Kidney (tissue), 14 donors: Measurements from ENCODE around the gene PMEPA1. TPM values are rescaled to one million over a fixed set of nuclear protein-coding genes. Genes with fewer than 3 reads are reported as not detected.

Experiments
- DNase-seq, 5 donors: peaks; one replicate each; pipeline ENCODE4 v3.0.0-alpha.2; 2013 to 2020
- FAIRE-seq: peaks from 2 replicates; lab custom pipeline; 2012; peaks lifted over from hg19 to GRCh38; lab: Jason Lieb, UNC
- H3K27ac ChIP-seq, 2 donors: one replicate each; pipeline ENCODE4 v1.7.0; 2013; ENCODE audit warnings: low read depth in 2 of 2, low read length in 2 of 2, inconsistent platforms in 1 of 2
- H3K27me3 ChIP-seq: one replicate; pipeline ENCODE4 v1.7.1; 2013; ENCODE audit warnings: low read length, inconsistent platforms; ENCODE audit not compliant: control insufficient read depth, insufficient read depth
- H3K36me3 ChIP-seq, 3 donors: one replicate each; pipeline versions ENCODE4 v1.7.0 to v1.7.1; 2013; ENCODE audit warnings: low read length in 3 of 3, control low read depth in 1 of 3, inconsistent platforms in 1 of 3; ENCODE audit not compliant: insufficient read depth in 3 of 3, control insufficient read depth in 2 of 3
- H3K4me1 ChIP-seq, 3 donors: one replicate each; pipeline versions ENCODE4 v1.7.0 to v1.7.1; 2013; ENCODE audit warnings: low read length in 3 of 3, inconsistent platforms in 1 of 3, low read depth in 1 of 3; ENCODE audit not compliant: control insufficient read depth in 2 of 3, insufficient read depth in 2 of 3
- H3K4me3 ChIP-seq, 3 donors: one replicate each; pipeline versions ENCODE4 v1.7.0 to v1.8.1; 2013; ENCODE audit warnings: low read length in 3 of 3, control low read depth in 1 of 3, inconsistent platforms in 1 of 3
- H3K9ac ChIP-seq, 3 donors: one replicate each; pipeline versions ENCODE4 v1.7.0 to v1.7.1; 2013; ENCODE audit warnings: low read length in 3 of 3, control low read depth in 1 of 3, inconsistent platforms in 1 of 3
- H3K9me3 ChIP-seq, 3 donors: one replicate each; pipeline versions ENCODE4 v1.7.0 to v1.7.1; 2013; ENCODE audit warnings: low read length in 3 of 3, control low read depth in 1 of 3, inconsistent platforms in 1 of 3; ENCODE audit not compliant: control insufficient read depth in 2 of 3, insufficient read depth in 1 of 3
- intact Hi-C: fragments of 100-400 bp; cut with DNase I; formaldehyde crosslinking; loops from one replicate; pipeline ENCODE4 v1.11.1; 2022
- polyA plus RNA-seq: library from polyadenylated mRNA; stranded (reverse); fragments of 350-450 nt; fragmentation: Illumina TruSeq; extraction: RNeasy Lipid Tissue Mini Kit (QIAGEN cat#74804); gene quantifications from one replicate; pipeline ENCODE4 v1.2.3, GENCODE V29; 2014; ENCODE audit warnings: low read depth, low replicate concordance; ENCODE audit not compliant: insufficient read depth
- total RNA-seq: library from RNA; stranded (reverse); fragmentation: NEBNext Ultra II Directional; extraction: Animal tissue kit (Norgen Biotek cat#: 25700); gene quantifications from one replicate; pipeline ENCODE4 v1.2.1, GENCODE V29; 2021
- TF ChIP-seq, protein P1 (sequence below): IDR thresholded peaks from 3 replicates; pipeline ENCODE4 v1.5.1; 2012; ENCODE audit warnings: mild to moderate bottlenecking, moderate library complexity, borderline replicate concordance; ENCODE audit not compliant: insufficient read depth; ENCODE audit errors: extremely low read depth
- donor health status: control.
- donor health status: control.
- donor health status: control.
- donor health status: control.
- donor health status: control.
- donor health status: DM: yes; HTN: yes; CAD: no.
- donor health status: Normal renal cell carcinoma (clear cell type).

The PMEPA1 gene
- total and polyA plus RNA-seq, 2 donors from 2014 or later: 12.9 to 30.4 TPM

DNA sequence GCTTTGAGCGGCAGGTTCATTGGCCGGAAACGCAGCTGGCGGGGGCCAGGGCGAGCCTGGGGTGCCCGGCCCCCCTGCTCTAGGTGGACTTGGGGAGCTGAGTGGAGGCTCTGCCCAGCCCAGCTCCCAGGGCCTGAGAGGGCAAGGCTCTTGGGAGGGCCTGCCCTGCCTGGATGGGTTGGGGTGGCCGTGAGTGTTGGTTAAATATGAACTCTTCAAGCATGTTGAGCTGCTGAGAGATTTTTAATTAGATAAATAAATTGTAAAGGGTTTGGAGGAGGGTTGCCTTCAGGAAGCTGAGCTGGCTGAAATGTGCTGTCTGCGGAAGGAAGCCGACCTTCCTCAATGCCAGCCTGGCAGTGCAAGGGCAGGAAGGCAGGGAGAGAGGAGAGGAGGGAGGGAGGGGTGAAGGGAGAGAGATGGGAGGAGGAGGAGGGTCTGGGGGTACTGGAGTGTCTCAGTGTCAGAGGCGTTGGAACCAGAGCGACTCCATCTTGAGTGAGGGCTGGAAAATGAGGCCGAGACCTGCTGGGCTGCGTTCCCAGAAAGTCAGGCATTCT, 39.4 kb upstream of the PMEPA1 start:
- H3K36me3 ChIP-seq: no peaks in the 10 kb centered on the region
- peak overlapping the region in 1 of 3 donors; percentile 46 for H3K4me3 ChIP-seq
- TF ChIP-seq, protein P1, sequence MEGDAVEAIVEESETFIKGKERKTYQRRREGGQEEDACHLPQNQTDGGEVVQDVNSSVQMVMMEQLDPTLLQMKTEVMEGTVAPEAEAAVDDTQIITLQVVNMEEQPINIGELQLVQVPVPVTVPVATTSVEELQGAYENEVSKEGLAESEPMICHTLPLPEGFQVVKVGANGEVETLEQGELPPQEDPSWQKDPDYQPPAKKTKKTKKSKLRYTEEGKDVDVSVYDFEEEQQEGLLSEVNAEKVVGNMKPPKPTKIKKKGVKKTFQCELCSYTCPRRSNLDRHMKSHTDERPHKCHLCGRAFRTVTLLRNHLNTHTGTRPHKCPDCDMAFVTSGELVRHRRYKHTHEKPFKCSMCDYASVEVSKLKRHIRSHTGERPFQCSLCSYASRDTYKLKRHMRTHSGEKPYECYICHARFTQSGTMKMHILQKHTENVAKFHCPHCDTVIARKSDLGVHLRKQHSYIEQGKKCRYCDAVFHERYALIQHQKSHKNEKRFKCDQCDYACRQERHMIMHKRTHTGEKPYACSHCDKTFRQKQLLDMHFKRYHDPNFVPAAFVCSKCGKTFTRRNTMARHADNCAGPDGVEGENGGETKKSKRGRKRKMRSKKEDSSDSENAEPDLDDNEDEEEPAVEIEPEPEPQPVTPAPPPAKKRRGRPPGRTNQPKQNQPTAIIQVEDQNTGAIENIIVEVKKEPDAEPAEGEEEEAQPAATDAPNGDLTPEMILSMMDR: no peak
- H3K9me3 ChIP-seq: no peaks in the 10 kb centered on the region
- peak overlapping the region in 2 of 3 donors; percentile 3 to 9 for H3K9ac ChIP-seq
- FAIRE-seq: no peak
- peaks cover 0 to 16% (median 6%) of the 10 kb centered on the region in 3 donors for H3K4me1 ChIP-seq
- DNase-seq: peak; percentile 48 to 81 (median 60)
- H3K27ac ChIP-seq: peak overlapping the region; percentile 65 to 76
- intact Hi-C loops: no loop called here
- H3K27me3 ChIP-seq: no peaks in the 10 kb centered on the region

DNA sequence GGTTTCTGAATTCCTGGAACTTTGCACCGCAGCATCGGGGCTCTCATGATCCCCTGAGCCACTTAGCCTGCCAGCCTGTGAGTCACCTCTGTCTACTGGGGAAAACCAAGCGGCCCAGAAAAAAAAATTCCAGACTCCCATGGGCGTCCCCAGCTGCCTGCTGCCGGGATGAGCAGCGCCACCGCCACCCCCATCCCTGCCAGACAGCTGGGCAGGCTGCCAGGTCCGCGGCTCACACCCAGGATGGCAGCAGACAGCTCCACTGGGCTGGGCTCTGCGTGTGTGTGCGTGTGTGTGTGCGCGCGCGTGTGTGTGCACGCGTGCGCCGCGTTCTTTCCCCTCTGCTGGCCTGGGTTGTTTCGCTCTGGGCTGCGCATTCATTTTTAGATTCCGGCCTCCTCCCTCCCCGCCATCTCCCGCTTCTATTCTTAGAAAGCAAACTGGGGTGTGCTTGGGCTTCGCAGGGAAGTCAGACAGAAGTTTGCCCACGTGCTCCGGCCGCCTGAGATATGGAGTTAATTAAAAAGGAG, 38.9 kb upstream of the PMEPA1 start:
- FAIRE-seq: no peak

DNA sequence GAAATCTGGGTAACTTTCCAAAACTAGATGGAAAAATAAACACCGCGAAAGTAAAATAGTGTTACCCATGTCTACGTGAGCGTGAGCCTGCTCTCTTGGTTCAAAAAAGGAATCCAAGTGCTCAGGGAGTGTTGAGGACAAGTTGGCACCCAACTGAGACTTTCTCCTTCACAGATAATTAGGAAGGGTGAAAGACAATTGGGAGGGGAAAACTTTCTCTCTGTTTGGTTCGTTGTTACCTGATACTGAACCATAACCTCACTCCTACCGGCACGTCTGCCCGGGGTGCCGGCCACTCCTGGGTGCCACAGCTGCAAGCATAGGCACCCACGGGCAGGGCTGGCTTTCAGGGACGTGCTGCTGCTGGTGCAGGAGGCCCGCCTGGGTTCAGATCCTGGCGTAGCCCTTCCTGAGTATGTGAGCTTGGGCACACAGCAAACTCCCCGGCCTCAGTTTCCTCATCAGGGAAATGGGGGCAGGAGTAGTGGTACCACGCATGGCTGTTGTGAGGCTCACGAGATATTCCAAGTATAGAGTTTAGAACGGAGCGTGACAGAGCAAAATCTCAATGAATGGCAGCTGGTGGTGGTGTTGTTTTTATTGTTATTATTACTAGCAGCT, 38.2 kb upstream of the PMEPA1 start:
- DNase-seq (peak in 2 of 5 donors; percentile 51 to 56), FAIRE-seq (no peak)
- no peaks in the 10 kb centered on the region for H3K36me3 ChIP-seq
- TF ChIP-seq, protein P1: no peak
- H3K4me3 ChIP-seq: no peak overlapping the region
- intact Hi-C loops: no loop called here
- H3K27ac ChIP-seq: peak overlapping the region in 1 of 2 donors; percentile 65
- H3K9ac ChIP-seq: peak overlapping the region in 1 of 3 donors; percentile 3
- no peaks in the 10 kb centered on the region for H3K9me3 ChIP-seq
- H3K27me3 ChIP-seq: no peaks in the 10 kb centered on the region
- peaks cover 0 to 16% (median 6%) of the 10 kb centered on the region in 3 donors for H3K4me1 ChIP-seq

More for the DNA sequence above, 38.9 kb upstream of the PMEPA1 start:
- TF ChIP-seq, protein P1: no peak
- H3K4me1 ChIP-seq: peaks cover 0 to 16% (median 6%) of the 10 kb centered on the region in 3 donors
- H3K9me3 ChIP-seq: no peaks in the 10 kb centered on the region
- no peaks in the 10 kb centered on the region for H3K27me3 ChIP-seq
- peak overlapping the region; percentile 65 to 76 for H3K27ac ChIP-seq
- no peaks in the 10 kb centered on the region for H3K36me3 ChIP-seq
- H3K4me3 ChIP-seq: peak overlapping the region in 1 of 3 donors; percentile 46
- DNase-seq: peak; percentile 60 to 94 (median 77)
- intact Hi-C loops: no loop called here
- peak overlapping the region in 1 of 3 donors; percentile 3 for H3K9ac ChIP-seq
